Kidney (tissue), 14 donors: ENCODE results near the gene TRAPPC3L. TPM values are rescaled to one million over a fixed set of nuclear protein-coding genes. Genes with fewer than 3 reads are reported as not detected.

Experiments used
- DNase-seq, 5 donors: peaks; one replicate each; pipeline ENCODE4 v3.0.0-alpha.2; 2013 to 2020
- FAIRE-seq: peaks from 2 replicates; lab custom pipeline; 2012; peaks lifted over from hg19 to GRCh38; lab: Jason Lieb, UNC
- H3K27ac ChIP-seq, 2 donors: one replicate each; pipeline ENCODE4 v1.7.0; 2013; ENCODE audit warnings: low read depth in 2 of 2, low read length in 2 of 2, inconsistent platforms in 1 of 2
- H3K27me3 ChIP-seq: one replicate; pipeline ENCODE4 v1.7.1; 2013; ENCODE audit warnings: low read length, inconsistent platforms; ENCODE audit not compliant: control insufficient read depth, insufficient read depth
- H3K36me3 ChIP-seq, 3 donors: one replicate each; pipeline versions ENCODE4 v1.7.0 to v1.7.1; 2013; ENCODE audit warnings: low read length in 3 of 3, control low read depth in 1 of 3, inconsistent platforms in 1 of 3; ENCODE audit not compliant: insufficient read depth in 3 of 3, control insufficient read depth in 2 of 3
- H3K4me1 ChIP-seq, 3 donors: one replicate each; pipeline versions ENCODE4 v1.7.0 to v1.7.1; 2013; ENCODE audit warnings: low read length in 3 of 3, inconsistent platforms in 1 of 3, low read depth in 1 of 3; ENCODE audit not compliant: control insufficient read depth in 2 of 3, insufficient read depth in 2 of 3
- H3K4me3 ChIP-seq, 3 donors: one replicate each; pipeline versions ENCODE4 v1.7.0 to v1.8.1; 2013; ENCODE audit warnings: low read length in 3 of 3, control low read depth in 1 of 3, inconsistent platforms in 1 of 3
- H3K9ac ChIP-seq, 3 donors: one replicate each; pipeline versions ENCODE4 v1.7.0 to v1.7.1; 2013; ENCODE audit warnings: low read length in 3 of 3, control low read depth in 1 of 3, inconsistent platforms in 1 of 3
- H3K9me3 ChIP-seq, 3 donors: one replicate each; pipeline versions ENCODE4 v1.7.0 to v1.7.1; 2013; ENCODE audit warnings: low read length in 3 of 3, control low read depth in 1 of 3, inconsistent platforms in 1 of 3; ENCODE audit not compliant: control insufficient read depth in 2 of 3, insufficient read depth in 1 of 3
- CTCF ChIP-seq: IDR thresholded peaks from 3 replicates; pipeline ENCODE4 v1.5.1; 2012; ENCODE audit warnings: mild to moderate bottlenecking, moderate library complexity, borderline replicate concordance; ENCODE audit not compliant: insufficient read depth; ENCODE audit errors: extremely low read depth
- intact Hi-C: fragments of 100-400 bp; cut with DNase I; formaldehyde crosslinking; loops from one replicate; pipeline ENCODE4 v1.11.1; 2022
- polyA plus RNA-seq: library from polyadenylated mRNA; stranded (reverse); fragments of 350-450 nt; fragmentation: Illumina TruSeq; extraction: RNeasy Lipid Tissue Mini Kit (QIAGEN cat#74804); gene quantifications from one replicate; pipeline ENCODE4 v1.2.3, GENCODE V29; 2014; ENCODE audit warnings: low read depth, low replicate concordance; ENCODE audit not compliant: insufficient read depth
- total RNA-seq: library from RNA; stranded (reverse); fragmentation: NEBNext Ultra II Directional; extraction: Animal tissue kit (Norgen Biotek cat#: 25700); gene quantifications from one replicate; pipeline ENCODE4 v1.2.1, GENCODE V29; 2021
- donor health status: control.
- donor health status: control.
- donor health status: control.
- donor health status: control.
- donor health status: control.
- donor health status: DM: yes; HTN: yes; CAD: no.
- donor health status: Normal renal cell carcinoma (clear cell type).

The TRAPPC3L gene
- total and polyA plus RNA-seq, 2 donors from 2014 or later, result not detected

GRCh38 chr6:116529466-116530290 is 15.8 kb downstream of the TRAPPC3L start:
- no peak for TF ChIP-seq CTCF
- Histone ChIP-seq H3K9me3 (no peaks in the 10 kb centered on the region), H3K36me3 (no peaks in the 10 kb centered on the region), H3K27me3 (no peaks in the 10 kb centered on the region), H3K27ac (no peak overlapping the region), H3K4me3 (no peak overlapping the region), H3K4me1 (peaks cover 2 to 4% (median 3%) of the 10 kb centered on the region in 3 donors), H3K9ac (no peak overlapping the region)
- intact Hi-C loops, result loop anchor here (10.0 kb wide), 1 partner anchor 235 kb away; no protein-coding TSS in a partner anchor
- DNase-seq (no peak), FAIRE-seq (no peak)

GRCh38 chr6:116528780-116529179 is 16.7 kb downstream of the TRAPPC3L start:
- H3K9me3 ChIP-seq, result no peaks in the 10 kb centered on the region
- DNase-seq, result no peak
- H3K36me3 ChIP-seq, result no peaks in the 10 kb centered on the region
- no peak for TF ChIP-seq CTCF
- no peak overlapping the region for H3K4me3 ChIP-seq
- no peak overlapping the region for H3K9ac ChIP-seq
- intact Hi-C loops, result no loop called here
- FAIRE-seq, result no peak
- H3K27ac ChIP-seq, result no peak overlapping the region
- no peaks in the 10 kb centered on the region for H3K27me3 ChIP-seq
- peaks cover 2 to 4% (median 3%) of the 10 kb centered on the region in 3 donors for H3K4me1 ChIP-seq

- no peaks in the 10 kb centered on the region for H3K27me3 ChIP-seq
- H3K4me1 ChIP-seq, result peaks cover 2 to 4% (median 3%) of the 10 kb centered on the region in 3 donors
- no peak for TF ChIP-seq CTCF
- DNase-seq (peak in 2 of 5 donors; percentile 49 to 51), FAIRE-seq (no peak)
- intact Hi-C loops, result no loop called here
- H3K4me3 ChIP-seq, result no peak overlapping the region
- H3K27ac ChIP-seq, result no peak overlapping the region
- no peaks in the 10 kb centered on the region for H3K36me3 ChIP-seq
- no peaks in the 10 kb centered on the region for H3K9me3 ChIP-seq
- H3K9ac ChIP-seq, result no peak overlapping the region
These were observed 17.4 kb downstream of the TRAPPC3L start for GRCh38 chr6:116528133-116528532.
